Cardiac muscle cell (in vitro differentiated cells and primary cell): ENCODE measurements around the gene CORO2A. TPM values are rescaled to one million over a fixed set of nuclear protein-coding genes. Genes with fewer than 3 reads are reported as not detected.

Source experiments
- DNase-seq, 2 donors: peaks; one replicate each; pipeline versions ENCODE4 v3.0.0 to v3.0.0-alpha.2; 2010 to 2017; ENCODE audit warnings: low read depth in 1 of 2, low spot score in 1 of 2
- H3K27ac ChIP-seq: fragments of 200-600 bp; sonication (generic); 2 replicates; pipeline ENCODE4 v1.5.1; 2016
- H3K27me3 ChIP-seq: fragments of 200-600 bp; sonication (generic); 2 replicates; pipeline ENCODE4 v1.6.0; 2016; ENCODE audit warnings: control low read depth
- H3K36me3 ChIP-seq: fragments of 200-600 bp; sonication (generic); 2 replicates; pipeline ENCODE4 v1.5.1; 2016; ENCODE audit warnings: control low read depth
- H3K4me1 ChIP-seq: fragments of 200-600 bp; sonication (generic); 2 replicates; pipeline ENCODE4 v1.8.1; 2017; ENCODE audit warnings: low read depth, mild to moderate bottlenecking, mixed run types
- H3K4me3 ChIP-seq: fragments of 200-600 bp; sonication (generic); 2 replicates; pipeline ENCODE4 v1.5.1; 2016; ENCODE audit warnings: mild to moderate bottlenecking
- H3K9me3 ChIP-seq: fragments of 200-600 bp; sonication (generic); 2 replicates; pipeline ENCODE4 v1.5.1; 2017; ENCODE audit warnings: low read depth, mild to moderate bottlenecking, control low read depth
- CTCF ChIP-seq: IDR thresholded peaks from 2 replicates; pipeline ENCODE4 v1.5.1; 2012; ENCODE audit warnings: low read depth, mild to moderate bottlenecking, low read length
- polyA plus RNA-seq: library from polyadenylated mRNA; unstranded; fragments of >200 nt; fragmentation: Nextera tagmentation; extraction: Ambion mirVana; gene quantifications from 2 replicates; pipeline ENCODE4 v1.2.1, GENCODE V29; 2016
- total RNA-seq: library from RNA; depleted of rRNA; stranded (reverse); fragments of >200 nt; gene quantifications from 2 replicates; pipeline ENCODE4 v1.2.3, GENCODE V29; 2016

Gene CORO2A
- total and polyA plus RNA-seq, 2 experiments from 2014 or later = 1.1 to 2.4 TPM

GRCh38 chr9:98234245-98234825 lies 41.9 kb upstream of the CORO2A start:
- H3K27ac ChIP-seq = no peak overlapping the region
- no peak for DNase-seq
- no peaks in the 10 kb centered on the region for H3K27me3 ChIP-seq
- H3K36me3 ChIP-seq = no peaks in the 10 kb centered on the region
- H3K9me3 ChIP-seq = no peaks in the 10 kb centered on the region
- TF ChIP-seq CTCF = peak; percentile 7
- H3K4me3 ChIP-seq = no peak overlapping the region
- H3K4me1 ChIP-seq = no peaks in the 10 kb centered on the region

- no peaks in the 10 kb centered on the region for H3K4me1 ChIP-seq
- H3K4me3 ChIP-seq = no peak overlapping the region
- H3K27me3 ChIP-seq = no peaks in the 10 kb centered on the region
- H3K36me3 ChIP-seq = no peaks in the 10 kb centered on the region
- H3K9me3 ChIP-seq = no peaks in the 10 kb centered on the region
- H3K27ac ChIP-seq = no peak overlapping the region
- no peak for DNase-seq
- no peak for TF ChIP-seq CTCF
Measured at GRCh38 chr9:98232926-98233325, 40.5 kb upstream of the CORO2A start.

GRCh38 chr9:98231770-98232478 lies 39.5 kb upstream of the CORO2A start:
- peak in 1 of 2 donors; percentile 88 for DNase-seq
- Histone ChIP-seq H3K36me3 (no peaks in the 10 kb centered on the region), H3K4me3 (no peak overlapping the region), H3K27ac (no peak overlapping the region), H3K4me1 (no peaks in the 10 kb centered on the region), H3K27me3 (no peaks in the 10 kb centered on the region), H3K9me3 (no peaks in the 10 kb centered on the region)
- TF ChIP-seq CTCF = no peak

GRCh38 chr9:98230789-98231188 lies 38.4 kb upstream of the CORO2A start:
- no peaks in the 10 kb centered on the region for H3K27me3 ChIP-seq
- no peak for DNase-seq
- H3K4me3 ChIP-seq = no peak overlapping the region
- no peak overlapping the region for H3K27ac ChIP-seq
- H3K9me3 ChIP-seq = no peaks in the 10 kb centered on the region
- H3K4me1 ChIP-seq = no peaks in the 10 kb centered on the region
- no peak for TF ChIP-seq CTCF
- no peaks in the 10 kb centered on the region for H3K36me3 ChIP-seq

- Histone ChIP-seq H3K27me3 (no peaks in the 10 kb centered on the region), H3K4me1 (no peaks in the 10 kb centered on the region), H3K4me3 (no peak overlapping the region), H3K9me3 (no peaks in the 10 kb centered on the region), H3K36me3 (no peaks in the 10 kb centered on the region), H3K27ac (no peak overlapping the region)
- no peak for TF ChIP-seq CTCF
- no peak for DNase-seq
Measured at GRCh38 chr9:98230304-98230703, 37.9 kb upstream of the CORO2A start.
